GM12872 (cell line): ENCODE data around the gene AP1S1.

Experiments used
- CTCF ChIP-seq: IDR thresholded peaks from 3 replicates; pipeline ENCODE4 v1.5.1; 2011; ENCODE audit warnings: low read depth, mild to moderate bottlenecking, low read length, moderate library complexity; ENCODE audit not compliant: insufficient read depth

AP1S1 gene

DNA sequence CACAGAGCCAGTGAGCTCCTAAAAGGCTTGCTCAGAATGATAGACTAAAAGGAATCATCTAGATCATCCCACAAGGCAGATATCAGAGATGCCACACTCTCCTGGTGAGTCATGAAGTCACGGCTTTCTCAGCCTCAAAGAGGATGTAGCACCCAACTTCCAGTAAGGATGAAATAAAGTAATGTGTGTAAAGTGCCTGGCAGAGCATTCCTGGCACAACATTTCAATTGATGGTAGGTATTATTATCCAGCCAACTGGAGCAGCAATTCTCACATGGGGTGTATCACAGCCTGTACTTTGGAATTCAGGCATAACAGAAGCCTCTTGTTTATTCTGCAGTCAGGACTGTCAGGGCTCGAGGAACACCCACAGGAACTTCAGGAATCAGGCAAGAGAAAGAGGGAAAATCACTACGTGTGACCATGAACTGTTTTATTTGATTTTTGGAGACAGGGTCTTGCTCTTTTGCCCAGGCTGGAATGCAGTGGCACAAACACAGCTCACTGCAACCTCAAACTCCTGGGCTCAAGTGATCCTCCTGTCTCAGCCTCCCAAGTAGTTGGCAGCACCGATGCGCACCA is 31.1 kb downstream of the AP1S1 start:
- no peak for TF ChIP-seq CTCF

GRCh38 chr7:101186194-101186593 is 31.9 kb downstream of the AP1S1 start:
- TF ChIP-seq CTCF, result no peak

DNA sequence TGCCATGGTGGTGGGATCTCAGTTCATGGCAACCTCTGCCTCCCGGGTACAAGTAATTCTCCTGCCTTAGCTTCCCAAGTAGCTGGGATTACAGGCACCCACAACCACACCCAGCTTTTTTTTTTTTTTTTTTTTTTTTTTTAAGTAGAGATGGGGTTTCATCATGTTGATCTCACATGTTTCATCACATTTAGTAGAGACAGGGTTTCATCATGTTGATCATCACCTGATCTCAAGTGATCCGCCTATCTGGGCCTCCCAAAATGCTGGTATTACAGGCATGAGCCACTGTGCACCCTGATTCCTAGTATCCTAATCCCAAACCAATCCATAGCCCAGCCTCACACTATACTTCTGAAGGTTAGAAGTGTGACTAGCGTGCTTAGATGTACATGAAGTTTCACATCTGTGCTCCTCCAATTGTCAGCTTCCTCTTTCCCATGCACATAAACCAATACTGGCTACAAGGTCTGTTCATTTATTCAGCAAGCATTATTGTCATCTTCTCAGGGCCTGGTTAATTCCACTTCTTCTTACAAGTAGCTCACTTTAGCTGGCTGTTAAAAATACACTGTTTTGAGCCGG is 32.7 kb downstream of the AP1S1 start:
- no peak for TF ChIP-seq CTCF

- no peak for TF ChIP-seq CTCF
Measured at GRCh38 chr7:101189109-101189508, 34.8 kb downstream of the AP1S1 start.

DNA sequence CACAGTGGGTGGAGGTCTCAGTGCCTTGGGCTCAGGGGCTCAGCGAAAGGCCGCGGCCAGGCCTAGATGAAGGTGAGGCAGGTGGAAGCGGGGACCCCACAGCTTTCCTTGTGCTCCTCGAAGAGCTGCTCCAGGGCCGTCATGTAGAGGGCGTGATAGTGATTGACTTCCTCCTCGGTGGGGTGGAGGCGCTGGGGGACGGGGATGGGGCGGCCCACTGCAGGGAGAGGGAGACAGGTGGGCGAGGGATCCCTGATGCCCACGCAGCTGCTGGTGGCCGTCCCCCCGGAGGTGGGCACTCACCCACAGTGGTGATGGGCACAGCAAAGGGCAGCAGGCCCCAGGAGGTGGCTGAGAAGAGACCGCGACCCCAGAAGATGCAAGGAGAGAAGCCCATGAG is 41.6 kb downstream of the AP1S1 start:
- TF ChIP-seq CTCF, result no peak

- TF ChIP-seq CTCF, result no peak
Measured at GRCh38 chr7:101197991-101198390, 43.7 kb downstream of the AP1S1 start.

DNA sequence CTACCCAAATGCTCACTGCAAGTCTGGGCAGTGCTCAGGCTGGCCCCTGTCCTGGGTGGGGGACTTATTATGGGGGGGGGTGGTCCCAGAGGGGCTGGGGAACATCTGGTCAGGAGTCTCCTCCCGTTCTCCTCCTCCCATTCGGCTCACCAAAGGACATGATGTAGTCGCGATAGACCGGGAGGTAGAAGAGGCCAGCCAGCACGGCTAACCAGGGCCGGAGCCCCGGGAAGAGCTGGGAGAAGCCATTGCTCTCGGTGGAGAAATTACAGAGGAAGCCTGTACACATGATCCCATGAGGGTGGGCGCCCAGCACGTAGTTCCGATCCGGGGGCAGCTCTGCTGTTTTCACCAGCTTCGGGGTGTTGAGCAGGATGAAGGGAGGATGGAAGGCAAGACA is 44.2 kb downstream of the AP1S1 start:
- TF ChIP-seq CTCF, result no peak
